HEK293T (cell line): ENCODE results near the gene CPHXL2.

ENCODE experiments used
- BHLHE40 ChIP-seq: fragments of 450-650 bp; IDR thresholded peaks from 2 replicates; pipeline ENCODE4 v1.6.1; 2016; ENCODE audit warnings: mild to moderate bottlenecking, moderate library complexity, borderline replicate concordance
- CTBP1 ChIP-seq: fragments of 450-650 bp; IDR thresholded peaks from 2 replicates; pipeline ENCODE4 v1.6.1; 2016; ENCODE audit warnings: borderline replicate concordance
- FOXA1 ChIP-seq: fragments of 450-650 bp; IDR thresholded peaks from 2 replicates; pipeline ENCODE4 v1.6.1; 2016; ENCODE audit warnings: mild to moderate bottlenecking
- FOXK2 ChIP-seq: fragments of 450-650 bp; IDR thresholded peaks from 2 replicates; pipeline ENCODE4 v1.6.1; 2016; ENCODE audit warnings: mild to moderate bottlenecking
- FOXM1 ChIP-seq: fragments of 450-650 bp; IDR thresholded peaks from 2 replicates; pipeline ENCODE4 v1.6.1; 2017; ENCODE audit warnings: mild to moderate bottlenecking, borderline replicate concordance
- HDGF ChIP-seq: fragments of 450-650 bp; IDR thresholded peaks from 2 replicates; pipeline ENCODE4 v1.6.1; 2017; ENCODE audit warnings: antibody characterized with exemption, borderline replicate concordance
- L3MBTL2 ChIP-seq: fragments of 450-650 bp; conservative IDR thresholded peaks from 2 replicates; pipeline ENCODE4 v1.6.1; 2016; ENCODE audit warnings: mild to moderate bottlenecking
- LEF1 ChIP-seq: fragments of 450-650 bp; IDR thresholded peaks from 2 replicates; pipeline ENCODE4 v1.6.1; 2017; ENCODE audit warnings: mild to moderate bottlenecking, borderline replicate concordance
- SP1 ChIP-seq: fragments of 450-650 bp; IDR thresholded peaks from 2 replicates; pipeline ENCODE4 v1.6.1; 2017
- SUZ12 ChIP-seq: fragments of 450-650 bp; IDR thresholded peaks from 2 replicates; pipeline ENCODE4 v1.6.1; 2016; ENCODE audit warnings: mild to moderate bottlenecking
- TARDBP ChIP-seq: fragments of 450-650 bp; IDR thresholded peaks from 2 replicates; pipeline ENCODE4 v1.6.1; 2016
- ZNF384 ChIP-seq: fragments of 450-650 bp; IDR thresholded peaks from 2 replicates; pipeline ENCODE4 v1.6.1; 2016

DNA sequence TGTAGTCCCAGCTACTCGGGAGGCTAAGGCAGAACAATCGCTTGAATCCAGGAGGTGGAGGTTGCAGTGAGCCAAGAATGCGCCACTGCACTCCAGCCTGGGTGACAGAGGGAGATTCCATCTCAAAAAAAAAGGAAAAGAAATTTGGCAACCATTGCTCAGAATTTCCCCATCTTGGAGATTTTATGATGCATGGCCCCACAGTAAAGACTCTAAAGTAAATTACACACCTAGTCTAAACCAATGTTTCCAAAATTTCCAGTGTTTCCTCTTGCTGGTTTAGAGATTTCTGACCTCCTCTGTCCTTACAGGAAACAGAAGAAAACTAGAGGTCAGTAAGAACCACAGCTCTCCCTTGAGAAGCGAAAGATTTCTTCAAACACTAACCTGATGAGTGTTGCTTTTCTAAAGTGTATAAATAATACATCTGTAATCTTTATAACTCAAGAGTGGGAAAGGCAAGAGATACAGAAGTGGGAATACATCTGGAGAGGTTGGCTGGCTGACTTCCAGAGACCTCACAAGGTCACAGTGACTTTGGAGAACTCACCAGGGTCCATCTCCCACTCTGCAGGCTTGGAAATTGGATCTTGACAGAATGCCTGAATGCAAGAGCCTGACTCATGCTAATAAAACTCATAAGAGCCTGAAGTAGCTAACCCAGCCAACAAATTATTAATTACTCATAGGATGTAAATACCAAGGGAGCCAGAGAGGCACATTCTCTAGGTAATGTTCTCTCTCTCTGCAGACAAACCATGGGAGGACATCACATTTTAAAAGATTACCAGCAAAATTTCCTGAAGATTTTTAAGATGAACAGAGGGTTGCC lies 62.5 kb downstream of the CPHXL2 start:
- TF ChIP-seq ZNF384: no peak
- TF ChIP-seq HDGF: no peak
- no peak for TF ChIP-seq SP1
- no peak for TF ChIP-seq BHLHE40
- TF ChIP-seq FOXM1: no peak
- no peak for TF ChIP-seq TARDBP
- no peak for TF ChIP-seq CTBP1
- no peak for TF ChIP-seq SUZ12
- TF ChIP-seq FOXK2: no peak
- no peak for TF ChIP-seq LEF1
- no peak for TF ChIP-seq FOXA1
- TF ChIP-seq L3MBTL2: no peak
